HepG2 (cell line): ENCODE results near the gene PTCD1. TPM values are rescaled to one million over a fixed set of nuclear protein-coding genes. Genes with fewer than 3 reads are reported as not detected.

Experiments used
- CCDC6 ChIP-seq: sonication (generic); formaldehyde crosslinking; IDR thresholded peaks from 2 replicates; pipeline ENCODE4 v1.8.1; 2022; ENCODE audit warnings: mild to moderate bottlenecking, missing genetic modification reagents, moderate library complexity
- HNF4A ChIP-seq: sonication (generic); formaldehyde crosslinking; IDR thresholded peaks from 2 replicates; pipeline ENCODE4 v1.4.0; 2020; ENCODE audit warnings: missing genetic modification reagents
- JUND ChIP-seq: sonication (generic); formaldehyde crosslinking; IDR thresholded peaks from 2 replicates; pipeline ENCODE4 v1.8.0; 2022; ENCODE audit warnings: mild to moderate bottlenecking, missing genetic modification reagents
- NAIF1 ChIP-seq: sonication (generic); formaldehyde crosslinking; IDR thresholded peaks from 2 replicates; pipeline ENCODE4 v1.5.0; 2020; ENCODE audit warnings: mild to moderate bottlenecking, missing genetic modification reagents, borderline replicate concordance
- NONO ChIP-seq, 2 experiments: fragments of 450-650 bp in 1 of 2; sonication (generic) in 1 of 2; formaldehyde crosslinking in 1 of 2; IDR thresholded peaks in 1 of 2; conservative IDR thresholded peaks in 1 of 2; 2 replicates each; pipeline versions ENCODE4 v1.6.1 to v1.8.0; 2017 to 2022; ENCODE audit warnings: mild to moderate bottlenecking in 1 of 2, missing genetic modification reagents in 1 of 2, moderate library complexity in 1 of 2
- SMAD9 ChIP-seq: sonication (generic); formaldehyde crosslinking; IDR thresholded peaks from 2 replicates; pipeline ENCODE4 v1.5.1; 2020; ENCODE audit warnings: mild to moderate bottlenecking, missing genetic modification reagents
- TRIM22 ChIP-seq: fragments of 450-650 bp; IDR thresholded peaks from 2 replicates; pipeline ENCODE4 v1.6.1; 2017
- USF2 ChIP-seq, 2 experiments: sonication (generic) in 1 of 2; formaldehyde crosslinking in 1 of 2; IDR thresholded peaks; 2 replicates each; pipeline versions ENCODE4 v1.5.1 to v1.6.1; 2011 to 2020; ENCODE audit warnings: borderline replicate concordance in 1 of 2, low read depth in 1 of 2, low read length in 1 of 2, mild to moderate bottlenecking in 1 of 2, missing genetic modification reagents in 1 of 2, moderate library complexity in 1 of 2
- ZFP36L2 ChIP-seq: sonication (generic); formaldehyde crosslinking; IDR thresholded peaks from 2 replicates; pipeline ENCODE4 v1.4.0; 2020; ENCODE audit warnings: missing genetic modification reagents
- ZNF180 ChIP-seq: sonication (generic); formaldehyde crosslinking; IDR thresholded peaks from 2 replicates; pipeline ENCODE4 v1.4.0; 2020; ENCODE audit warnings: low read depth, missing genetic modification reagents, borderline replicate concordance
- ZNF280B ChIP-seq: sonication (generic); formaldehyde crosslinking; IDR thresholded peaks from 2 replicates; pipeline ENCODE4 v1.5.0; 2020; ENCODE audit warnings: missing genetic modification reagents, mild to moderate bottlenecking, borderline replicate concordance
- ZNF512 ChIP-seq: sonication (generic); formaldehyde crosslinking; IDR thresholded peaks from 2 replicates; pipeline ENCODE4 v1.4.0; 2020; ENCODE audit warnings: mild to moderate bottlenecking, missing genetic modification reagents
- ZNF512B ChIP-seq: sonication (generic); formaldehyde crosslinking; IDR thresholded peaks from 2 replicates; pipeline ENCODE4 v1.5.1; 2020; ENCODE audit warnings: missing genetic modification reagents, mild to moderate bottlenecking, borderline replicate concordance
- polyA plus RNA-seq, 8 experiments: library from polyadenylated mRNA; depleted of rRNA in 3 of 8; stranded (reverse) in 7 of 8; unstranded in 1 of 8; fragments of >200 nt; fragmentation: Illumina TruSeq in 4 of 8; extraction: Trizol in 4 of 8; gene quantifications; 2 replicates each; pipeline versions ENCODE4 v1.2.1 to v1.2.3, GENCODE V29; 2011 to 2016; ENCODE audit warnings: low read depth in 4 of 8, missing spikeins in 1 of 8, mixed read lengths in 1 of 8; ENCODE audit not compliant: insufficient read depth in 1 of 8
- total RNA-seq, 5 experiments: library from RNA; depleted of rRNA; stranded (reverse); fragments of >200 nt; fragmentation: Illumina TruSeq; extraction: Trizol; gene quantifications; 2 replicates each; pipeline ENCODE4 v1.2.3, GENCODE V29; 2016; ENCODE audit warnings: low read depth in 1 of 5

Gene PTCD1
- total and polyA plus RNA-seq, 2 of the 13 experiments (the other 11 are each of a cell fraction or from before 2014, with no cell fraction given), result 3.0 to 8.4 TPM

- TF ChIP-seq ZNF280B (CRISPR knock-in tag) (no peak), CCDC6 (CRISPR knock-in tag) (no peak), ZFP36L2 (CRISPR knock-in tag) (no peak), NAIF1 (CRISPR knock-in tag) (no peak), ZNF512 (CRISPR knock-in tag) (no peak), NONO (IDR thresholded peaks at IDR 0.05) (no peak), NONO (CRISPR knock-in tag; conservative IDR thresholded peaks at IDR 0.05) (peak; percentile 65; the same call in 1 of the 2 replicates), TRIM22 (no peak), JUND (CRISPR knock-in tag) (no peak), ZNF180 (CRISPR knock-in tag) (no peak), USF2 (IDR thresholded peaks at IDR 0.05; ENCODE audit: low read depth, low read length) (peak; percentile 74), USF2 (CRISPR knock-in tag; IDR thresholded peaks at IDR 0.05; ENCODE audit: borderline replicate concordance) (peak; percentile 66; the same call in 1 of the 2 replicates), ZNF512B (CRISPR knock-in tag) (no peak), HNF4A (CRISPR knock-in tag) (peak; percentile 90), SMAD9 (CRISPR knock-in tag) (no peak)
Measured at GRCh38 chr7:99372275-99373090, 66.1 kb downstream of the PTCD1 start (continued).
